Measurements from ENCODE around the gene RHO. TPM values are rescaled to one million over a fixed set of nuclear protein-coding genes. Genes with fewer than 3 reads are reported as not detected.
"Not testable (repeated sequence)": the region's sequence is repeated elsewhere in the genome, so short reads cannot be mapped to it uniquely, and the experiment has no call there.

RHO gene
- total and polyA plus RNA-seq, 2 donors (not counting 1 experiment from before 2014, with no cell fraction given) = not detected

- H2AFZ ChIP-seq (ENCODE audit: low read length) = no peak within 1 kb of the TSS
- H3K9me3 ChIP-seq (ENCODE audit: control insufficient read depth, insufficient read depth, low read depth, low read length) = no peaks in the 10 kb centered on the region
- H3K4me3 ChIP-seq (replicated peaks in 1 of 4; ENCODE audit: control extremely low read depth in 1 of 4, insufficient read depth in 1 of 4, low read depth in 3 of 4, low read length in 4 of 4) = no peak within 1 kb of the TSS
- H3K4me1 ChIP-seq (ENCODE audit: control insufficient read depth, extremely low read depth, insufficient read depth, low read length) = no peaks in the 10 kb centered on the region
- TF ChIP-seq EZH2 (IDR thresholded peaks at IDR 0.05; ENCODE audit: low read length, missing control alignments) = no peak
- no peak for TF ChIP-seq CTCF (conservative IDR thresholded peaks at IDR 0.05 in 1 of 2, IDR thresholded peaks at IDR 0.05 in 1 of 2; ENCODE audit: low read depth in 1 of 2, low read length in 2 of 2)
- H3K27me3 ChIP-seq (ENCODE audit: control insufficient read depth, insufficient read depth, low read length) = no peaks in the 10 kb centered on the region
- H3K9ac ChIP-seq (ENCODE audit: insufficient read depth, low read length) = no peak within 1 kb of the TSS
- H4K20me1 ChIP-seq (ENCODE audit: control insufficient read depth, extremely low read depth, insufficient read depth, low read length) = no peaks in the 10 kb centered on the region
- no peak within 1 kb of the TSS for H3K4me2 ChIP-seq (ENCODE audit: extremely low read depth, insufficient read depth, low read length)
- H3K36me3 ChIP-seq (ENCODE audit: control insufficient read depth, insufficient read depth, low read length) = no peaks in the 10 kb centered on the region
- H3K27ac ChIP-seq (ENCODE audit: insufficient read depth, low read length) = no peak within 1 kb of the TSS
- no peaks in the 10 kb centered on the region for H3K79me2 ChIP-seq (ENCODE audit: control insufficient read depth, insufficient read depth, low read length)
- DNase-seq (ENCODE audit: low read depth in 2 of 2) = no peak
Measured at GRCh38 chr3:129543156-129543790, 14.8 kb downstream of the RHO start, which contains the start of gene H1-8. Gene H1-8 (plus strand): TSS chr3:129543175. CDS start chr3:129543219, 44 bp downstream.

- no peak overlapping the region for H2AFZ ChIP-seq (ENCODE audit: low read length)
- no peak for DNase-seq (ENCODE audit: low read depth in 2 of 2)
- no peaks in the 10 kb centered on the region for H3K79me2 ChIP-seq (ENCODE audit: control insufficient read depth, insufficient read depth, low read length)
- no peak overlapping the region for H3K27ac ChIP-seq (ENCODE audit: insufficient read depth, low read length)
- no peak for TF ChIP-seq CTCF (conservative IDR thresholded peaks at IDR 0.05 in 1 of 2, IDR thresholded peaks at IDR 0.05 in 1 of 2; ENCODE audit: low read depth in 1 of 2, low read length in 2 of 2)
- no peak for TF ChIP-seq EZH2 (IDR thresholded peaks at IDR 0.05; ENCODE audit: low read length, missing control alignments)
- H4K20me1 ChIP-seq (ENCODE audit: control insufficient read depth, extremely low read depth, insufficient read depth, low read length) = no peaks in the 10 kb centered on the region
- no peaks in the 10 kb centered on the region for H3K4me1 ChIP-seq (ENCODE audit: control insufficient read depth, extremely low read depth, insufficient read depth, low read length)
- H3K36me3 ChIP-seq (ENCODE audit: control insufficient read depth, insufficient read depth, low read length) = no peaks in the 10 kb centered on the region
- H3K9ac ChIP-seq (ENCODE audit: insufficient read depth, low read length) = no peak overlapping the region
- no peak overlapping the region for H3K4me2 ChIP-seq (ENCODE audit: extremely low read depth, insufficient read depth, low read length)
- no peaks in the 10 kb centered on the region for H3K27me3 ChIP-seq (ENCODE audit: control insufficient read depth, insufficient read depth, low read length)
- H3K4me3 ChIP-seq (replicated peaks in 1 of 4; ENCODE audit: control extremely low read depth in 1 of 4, insufficient read depth in 1 of 4, low read depth in 3 of 4, low read length in 4 of 4) = no peak overlapping the region
- H3K9me3 ChIP-seq (ENCODE audit: control insufficient read depth, insufficient read depth, low read depth, low read length) = no peaks in the 10 kb centered on the region
Measured at GRCh38 chr3:129543999-129544398, 15.6 kb downstream of the RHO start.

- not testable (repeated sequence) for H3K79me2 ChIP-seq (ENCODE audit: control insufficient read depth, insufficient read depth, low read length); H3K27ac ChIP-seq (ENCODE audit: insufficient read depth, low read length); DNase-seq (ENCODE audit: low read depth in 2 of 2); H3K4me3 ChIP-seq (replicated peaks in 1 of 4; ENCODE audit: control extremely low read depth in 1 of 4, insufficient read depth in 1 of 4, low read depth in 3 of 4, low read length in 4 of 4); H3K4me1 ChIP-seq (ENCODE audit: control insufficient read depth, extremely low read depth, insufficient read depth, low read length); H2AFZ ChIP-seq (ENCODE audit: low read length); H3K36me3 ChIP-seq (ENCODE audit: control insufficient read depth, insufficient read depth, low read length); H4K20me1 ChIP-seq (ENCODE audit: control insufficient read depth, extremely low read depth, insufficient read depth, low read length); H3K27me3 ChIP-seq (ENCODE audit: control insufficient read depth, insufficient read depth, low read length); H3K4me2 ChIP-seq (ENCODE audit: extremely low read depth, insufficient read depth, low read length); H3K9ac ChIP-seq (ENCODE audit: insufficient read depth, low read length); H3K9me3 ChIP-seq (ENCODE audit: control insufficient read depth, insufficient read depth, low read depth, low read length)
Measured at GRCh38 chr3:129545951-129546350, 17.5 kb downstream of the RHO start.
